Esophagus muscularis mucosa (tissue), 4 donors: ENCODE results near the gene RARS1.

Experiments
- CTCF ChIP-seq, 3 experiments: fragments of 200-600 bp in 2 of 3; fragments of 450-650 bp in 1 of 3; sonication (generic) in 2 of 3; IDR thresholded peaks; one replicate each; pipeline ENCODE4 v1.5.1; 2017 to 2019; ENCODE audit warnings: antibody characterized with exemption in 3 of 3, mild to moderate bottlenecking in 2 of 3, moderate library complexity in 1 of 3
- EP300 ChIP-seq: sonication (generic); formaldehyde crosslinking; IDR thresholded peaks from one replicate; pipeline ENCODE4 v1.6.1; 2017; ENCODE audit warnings: antibody characterized with exemption
- POLR2A ChIP-seq: fragments of 450-650 bp; IDR thresholded peaks from one replicate; pipeline ENCODE4 v1.6.1; 2017; ENCODE audit warnings: antibody characterized with exemption, moderate library complexity, mild to moderate bottlenecking, low read depth
- POLR2AphosphoS5 ChIP-seq, 2 donors: sonication (generic); formaldehyde crosslinking; IDR thresholded peaks; one replicate each; pipeline ENCODE4 v1.6.1; 2017; ENCODE audit warnings: antibody characterized with exemption in 2 of 2

GRCh38 chr5:168479166-168479565, 7.1 kb upstream of the RARS1 start:
- TF ChIP-seq CTCF (IDR thresholded peaks at IDR 0.05) (no peak), POLR2A (no peak), POLR2AphosphoS5 (IDR thresholded peaks at IDR 0.05) (no peak), EP300 (no peak)
